Measurements from ENCODE around the gene CNTNAP5.

GRCh38 chr2:124898827-124899226 lies 873.7 kb downstream of the CNTNAP5 start:
- TF ChIP-seq HDGF (IDR thresholded peaks at IDR 0.05; ENCODE audit: borderline replicate concordance) (no peak), FOXA1 (IDR thresholded peaks at IDR 0.05) (no peak), BHLHE40 (IDR thresholded peaks at IDR 0.05; ENCODE audit: borderline replicate concordance) (no peak), SP1 (IDR thresholded peaks at IDR 0.05) (no peak), ARNT (IDR thresholded peaks at IDR 0.05) (no peak), NFRKB (IDR thresholded peaks at IDR 0.05) (no peak), FOXM1 (IDR thresholded peaks at IDR 0.05; ENCODE audit: borderline replicate concordance) (no peak), L3MBTL2 (conservative IDR thresholded peaks at IDR 0.05) (no peak), ELF4 (IDR thresholded peaks at IDR 0.05) (no peak), LEF1 (IDR thresholded peaks at IDR 0.05; ENCODE audit: borderline replicate concordance) (no peak), SUZ12 (IDR thresholded peaks at IDR 0.05) (no peak), TARDBP (IDR thresholded peaks at IDR 0.05) (no peak), FOXK2 (IDR thresholded peaks at IDR 0.05) (no peak), ZNF384 (IDR thresholded peaks at IDR 0.05) (no peak)

All from HEK293T (cell line).